ENCODE data around the gene PHKB.

PHKB gene

GRCh38 chr16:47590472-47590871, 129.3 kb downstream of the PHKB start:
- no peak for DNase-seq
- Histone ChIP-seq H3K79me1 (ENCODE audit: low read length) (no peaks in the 10 kb centered on the region), H3K27ac (ENCODE audit: low read depth, low read length) (no peak overlapping the region), H3K79me2 (ENCODE audit: control insufficient read depth, insufficient read depth, low read length) (no peaks in the 10 kb centered on the region), H2AK5ac (ENCODE audit: low read length) (no peak overlapping the region), H3K9ac (ENCODE audit: low read length) (no peak overlapping the region), H2BK15ac (replicated peaks; ENCODE audit: low read depth) (no peak overlapping the region), H4K8ac (ENCODE audit: low read depth, low read length) (no peak overlapping the region), H3K36me3 (ENCODE audit: control insufficient read depth, insufficient read depth, low read length) (no peaks in the 10 kb centered on the region), H3K23ac (ENCODE audit: low read length) (no peak overlapping the region), H3K4me1 (ENCODE audit: control insufficient read depth, low read depth, low read length) (no peaks in the 10 kb centered on the region), H3K27me3 (ENCODE audit: insufficient read depth, low read length, poor library complexity) (no peaks in the 10 kb centered on the region), H3K4ac (ENCODE audit: low read depth, low read length) (no peak overlapping the region), H3K18ac (ENCODE audit: low read length) (no peak overlapping the region), H2BK5ac (ENCODE audit: low read length) (no peak overlapping the region), H3K4me3 (ENCODE audit: low read length) (no peak overlapping the region), H3K4me2 (ENCODE audit: low read length) (no peak overlapping the region), H4K5ac (ENCODE audit: low read length) (no peak overlapping the region), H2BK120ac (ENCODE audit: low read depth, low read length) (no peak overlapping the region), H3K56ac (ENCODE audit: low read length) (no peak overlapping the region)
- no CpG with 5 or more reads among the region's 2 CpGs for WGBS (ENCODE audit: extremely low coverage, insufficient coverage, low lambda C conversion rate)

GRCh38 chr16:47592232-47592631, 131.1 kb downstream of the PHKB start:
- no peaks in the 10 kb centered on the region for H3K79me2 ChIP-seq (ENCODE audit: control insufficient read depth, insufficient read depth, low read length)
- no peak overlapping the region for H3K9ac ChIP-seq (ENCODE audit: low read length)
- no peaks in the 10 kb centered on the region for H3K36me3 ChIP-seq (ENCODE audit: control insufficient read depth, insufficient read depth, low read length)
- no CpG with 5 or more reads among the region's 3 CpGs for WGBS (ENCODE audit: extremely low coverage, insufficient coverage, low lambda C conversion rate)
- no peak overlapping the region for H3K23ac ChIP-seq (ENCODE audit: low read length)
- no peak overlapping the region for H3K4me2 ChIP-seq (ENCODE audit: low read length)
- H3K79me1 ChIP-seq (ENCODE audit: low read length) = no peaks in the 10 kb centered on the region
- no peak overlapping the region for H2AK5ac ChIP-seq (ENCODE audit: low read length)
- no peak overlapping the region for H4K8ac ChIP-seq (ENCODE audit: low read depth, low read length)
- no peak overlapping the region for H2BK120ac ChIP-seq (ENCODE audit: low read depth, low read length)
- no peak overlapping the region for H2BK15ac ChIP-seq (replicated peaks; ENCODE audit: low read depth)
- no peak overlapping the region for H3K27ac ChIP-seq (ENCODE audit: low read depth, low read length)
- no peak overlapping the region for H3K4ac ChIP-seq (ENCODE audit: low read depth, low read length)
- H3K4me3 ChIP-seq (ENCODE audit: low read length) = no peak overlapping the region
- no peaks in the 10 kb centered on the region for H3K4me1 ChIP-seq (ENCODE audit: control insufficient read depth, low read depth, low read length)
- DNase-seq = no peak
- H3K27me3 ChIP-seq (ENCODE audit: insufficient read depth, low read length, poor library complexity) = no peaks in the 10 kb centered on the region
- no peak overlapping the region for H3K18ac ChIP-seq (ENCODE audit: low read length)
- no peak overlapping the region for H2BK5ac ChIP-seq (ENCODE audit: low read length)
- no peak overlapping the region for H4K5ac ChIP-seq (ENCODE audit: low read length)
- H3K56ac ChIP-seq (ENCODE audit: low read length) = no peak overlapping the region

- Histone ChIP-seq H2BK120ac (ENCODE audit: low read depth, low read length) (no peak overlapping the region), H3K4me1 (ENCODE audit: control insufficient read depth, low read depth, low read length) (no peaks in the 10 kb centered on the region), H3K18ac (ENCODE audit: low read length) (no peak overlapping the region), H3K4ac (ENCODE audit: low read depth, low read length) (no peak overlapping the region), H3K4me3 (ENCODE audit: low read length) (no peak overlapping the region), H3K79me2 (ENCODE audit: control insufficient read depth, insufficient read depth, low read length) (no peaks in the 10 kb centered on the region), H3K27me3 (ENCODE audit: insufficient read depth, low read length, poor library complexity) (no peaks in the 10 kb centered on the region), H3K23ac (ENCODE audit: low read length) (no peak overlapping the region), H2BK15ac (replicated peaks; ENCODE audit: low read depth) (no peak overlapping the region), H4K5ac (ENCODE audit: low read length) (no peak overlapping the region), H2BK5ac (ENCODE audit: low read length) (no peak overlapping the region), H3K27ac (ENCODE audit: low read depth, low read length) (no peak overlapping the region), H4K8ac (ENCODE audit: low read depth, low read length) (no peak overlapping the region), H3K56ac (ENCODE audit: low read length) (no peak overlapping the region), H3K36me3 (ENCODE audit: control insufficient read depth, insufficient read depth, low read length) (no peaks in the 10 kb centered on the region), H3K4me2 (ENCODE audit: low read length) (no peak overlapping the region), H2AK5ac (ENCODE audit: low read length) (no peak overlapping the region), H3K9ac (ENCODE audit: low read length) (no peak overlapping the region), H3K79me1 (ENCODE audit: low read length) (no peaks in the 10 kb centered on the region)
- WGBS (ENCODE audit: extremely low coverage, insufficient coverage, low lambda C conversion rate) = no CpG with 5 or more reads among the region's 2 CpGs
- DNase-seq = no peak
These were observed 138.4 kb downstream of the PHKB start for GRCh38 chr16:47599512-47599911.

- Histone ChIP-seq H3K27me3 (ENCODE audit: insufficient read depth, low read length, poor library complexity) (no peaks in the 10 kb centered on the region), H3K4ac (ENCODE audit: low read depth, low read length) (no peak overlapping the region), H3K9ac (ENCODE audit: low read length) (no peak overlapping the region), H3K79me1 (ENCODE audit: low read length) (no peaks in the 10 kb centered on the region), H4K8ac (ENCODE audit: low read depth, low read length) (no peak overlapping the region), H3K56ac (ENCODE audit: low read length) (no peak overlapping the region), H3K36me3 (ENCODE audit: control insufficient read depth, insufficient read depth, low read length) (no peaks in the 10 kb centered on the region), H3K23ac (ENCODE audit: low read length) (no peak overlapping the region), H3K79me2 (ENCODE audit: control insufficient read depth, insufficient read depth, low read length) (no peaks in the 10 kb centered on the region), H3K27ac (ENCODE audit: low read depth, low read length) (no peak overlapping the region), H4K5ac (ENCODE audit: low read length) (no peak overlapping the region), H2BK15ac (replicated peaks; ENCODE audit: low read depth) (no peak overlapping the region), H2AK5ac (ENCODE audit: low read length) (no peak overlapping the region), H3K4me2 (ENCODE audit: low read length) (no peak overlapping the region), H2BK120ac (ENCODE audit: low read depth, low read length) (no peak overlapping the region), H3K18ac (ENCODE audit: low read length) (no peak overlapping the region), H2BK5ac (ENCODE audit: low read length) (no peak overlapping the region), H3K4me1 (ENCODE audit: control insufficient read depth, low read depth, low read length) (no peaks in the 10 kb centered on the region), H3K4me3 (ENCODE audit: low read length) (no peak overlapping the region)
- WGBS (ENCODE audit: extremely low coverage, insufficient coverage, low lambda C conversion rate) = no CpG with 5 or more reads among the region's 6 CpGs
- DNase-seq = no peak
These were observed 139.2 kb downstream of the PHKB start for GRCh38 chr16:47600376-47600775.

- Histone ChIP-seq H2BK120ac (ENCODE audit: low read depth, low read length) (no peak overlapping the region), H4K8ac (ENCODE audit: low read depth, low read length) (no peak overlapping the region), H3K36me3 (ENCODE audit: control insufficient read depth, insufficient read depth, low read length) (no peaks in the 10 kb centered on the region), H3K23ac (ENCODE audit: low read length) (no peak overlapping the region), H2BK5ac (ENCODE audit: low read length) (no peak overlapping the region), H3K18ac (ENCODE audit: low read length) (no peak overlapping the region), H3K9ac (ENCODE audit: low read length) (no peak overlapping the region), H2AK5ac (ENCODE audit: low read length) (no peak overlapping the region), H3K4me3 (ENCODE audit: low read length) (no peak overlapping the region), H3K79me1 (ENCODE audit: low read length) (no peaks in the 10 kb centered on the region), H3K56ac (ENCODE audit: low read length) (no peak overlapping the region), H3K4me1 (ENCODE audit: control insufficient read depth, low read depth, low read length) (no peaks in the 10 kb centered on the region), H2BK15ac (replicated peaks; ENCODE audit: low read depth) (no peak overlapping the region), H3K27me3 (ENCODE audit: insufficient read depth, low read length, poor library complexity) (no peaks in the 10 kb centered on the region), H3K79me2 (ENCODE audit: control insufficient read depth, insufficient read depth, low read length) (no peaks in the 10 kb centered on the region), H4K5ac (ENCODE audit: low read length) (no peak overlapping the region), H3K27ac (ENCODE audit: low read depth, low read length) (no peak overlapping the region), H3K4me2 (ENCODE audit: low read length) (no peak overlapping the region), H3K4ac (ENCODE audit: low read depth, low read length) (no peak overlapping the region)
- no peak for DNase-seq
These were observed 143.2 kb downstream of the PHKB start for GRCh38 chr16:47604306-47604705.

GRCh38 chr16:47611042-47611441, 149.9 kb downstream of the PHKB start:
- Histone ChIP-seq H2AK5ac (ENCODE audit: low read length) (no peak overlapping the region), H3K4me2 (ENCODE audit: low read length) (no peak overlapping the region), H3K27me3 (ENCODE audit: insufficient read depth, low read length, poor library complexity) (no peaks in the 10 kb centered on the region), H2BK15ac (replicated peaks; ENCODE audit: low read depth) (no peak overlapping the region), H3K27ac (ENCODE audit: low read depth, low read length) (no peak overlapping the region), H2BK120ac (ENCODE audit: low read depth, low read length) (no peak overlapping the region), H3K4ac (ENCODE audit: low read depth, low read length) (no peak overlapping the region), H3K23ac (ENCODE audit: low read length) (no peak overlapping the region), H3K36me3 (ENCODE audit: control insufficient read depth, insufficient read depth, low read length) (no peaks in the 10 kb centered on the region), H4K5ac (ENCODE audit: low read length) (no peak overlapping the region), H4K8ac (ENCODE audit: low read depth, low read length) (no peak overlapping the region), H3K9ac (ENCODE audit: low read length) (no peak overlapping the region), H3K4me1 (ENCODE audit: control insufficient read depth, low read depth, low read length) (no peaks in the 10 kb centered on the region), H2BK5ac (ENCODE audit: low read length) (no peak overlapping the region), H3K79me2 (ENCODE audit: control insufficient read depth, insufficient read depth, low read length) (no peaks in the 10 kb centered on the region), H3K18ac (ENCODE audit: low read length) (no peak overlapping the region), H3K79me1 (ENCODE audit: low read length) (no peaks in the 10 kb centered on the region), H3K4me3 (ENCODE audit: low read length) (no peak overlapping the region), H3K56ac (ENCODE audit: low read length) (no peak overlapping the region)
- DNase-seq = no peak
- WGBS (ENCODE audit: extremely low coverage, insufficient coverage, low lambda C conversion rate) = no CpG with 5 or more reads among the region's 2 CpGs

Data from mesendoderm (in vitro differentiated cells).